Measurements from ENCODE around the gene RABGAP1L. TPM values are rescaled to one million over a fixed set of nuclear protein-coding genes. Genes with fewer than 3 reads are reported as not detected.
"Not testable (repeated sequence)": the region's sequence is repeated elsewhere in the genome, so short reads cannot be mapped to it uniquely, and the experiment has no call there.

RABGAP1L gene
- total and polyA plus RNA-seq, 5 experiments from 2014 or later = 36.8 to 93.6 (median 59.8) TPM

DNA sequence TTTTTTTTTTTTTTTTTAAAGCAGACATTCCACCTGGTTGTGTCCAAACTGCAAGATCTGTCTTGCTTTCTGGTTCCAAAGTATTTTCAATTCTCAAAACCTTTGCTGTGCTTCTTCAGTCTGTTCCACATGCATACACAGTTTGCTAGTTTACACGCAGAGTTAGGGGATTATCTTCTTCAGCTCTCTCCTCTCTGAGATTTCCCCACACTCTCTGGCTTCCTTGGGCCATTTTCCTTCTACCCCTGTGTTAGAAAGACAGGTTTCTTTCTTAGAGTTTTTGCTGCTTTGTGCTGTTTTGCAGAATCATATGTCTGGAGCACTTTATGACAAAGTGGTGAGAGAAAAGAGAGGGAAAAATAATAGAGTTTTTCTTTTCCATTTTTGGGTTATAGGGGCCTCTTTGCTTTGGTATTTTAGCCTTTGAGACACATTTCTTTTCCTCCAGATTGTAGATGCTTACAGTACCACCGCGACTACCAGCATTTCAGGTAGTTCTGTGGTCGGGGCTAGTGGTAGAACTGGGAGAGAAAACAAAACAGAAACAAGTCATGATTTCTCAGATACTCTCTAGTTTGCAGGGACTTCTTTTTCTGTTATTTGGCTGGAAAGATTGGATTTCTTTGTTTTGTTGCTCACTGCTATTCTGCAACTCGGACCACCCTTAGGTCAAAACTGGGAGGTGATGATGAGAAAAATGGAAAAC, 66.3 kb downstream of the RABGAP1L start:
- H3K4me3 Mint-ChIP-seq = no peak overlapping the region
- peaks cover 12 to 69% (median 35%) of the 10 kb centered on the region in 3 donors for H3K36me3 Mint-ChIP-seq
- peak overlapping the region in 2 of 10 donors; percentile 29 to 33 for H3K27ac Mint-ChIP-seq
- ATAC-seq = no peak
- no peaks in the 10 kb centered on the region for H3K27me3 Mint-ChIP-seq
- no peak for DNase-seq
- H3K9me3 Mint-ChIP-seq = peaks cover 0 to 9% (median 0%) of the 10 kb centered on the region in 9 donors
- POLR2A ChIA-PET = no interaction called here
- H3K4me1 Mint-ChIP-seq = peaks cover 0 to 13% (median 7%) of the 10 kb centered on the region in 4 donors

DNA sequence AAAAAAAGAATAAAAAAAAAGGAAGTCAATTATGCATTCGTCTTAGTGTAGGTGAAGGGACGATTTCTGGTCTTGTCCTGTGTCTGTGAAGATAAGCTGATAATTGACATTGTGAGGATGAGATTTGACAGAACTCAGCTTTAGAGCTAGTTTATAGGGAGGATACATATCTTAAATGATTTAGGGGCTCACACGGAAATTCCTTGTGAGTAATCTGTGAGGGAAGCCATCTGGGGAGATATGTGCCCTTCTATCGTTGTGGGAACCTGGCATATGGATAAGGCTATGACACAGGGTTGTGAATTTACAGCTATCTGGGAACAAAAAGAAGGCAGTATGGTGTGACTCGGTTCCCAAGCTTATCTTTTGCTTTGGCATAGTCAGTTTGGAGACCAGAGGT, 71.1 kb downstream of the RABGAP1L start:
- Mint-ChIP-seq H3K27ac (no peak overlapping the region), H3K27me3 (no peaks in the 10 kb centered on the region), H3K36me3 (peaks cover 17 to 61% (median 37%) of the 10 kb centered on the region in 3 donors), H3K9me3 (peaks cover 0 to 19% (median 5%) of the 10 kb centered on the region in 9 donors), H3K4me1 (peaks cover 0 to 14% (median 8%) of the 10 kb centered on the region in 4 donors), H3K4me3 (no peak overlapping the region)
- ATAC-seq = no peak
- POLR2A ChIA-PET = interaction anchor here (0.7 kb wide), 1 partner anchor 995 kb away, joined by 3 read pairs; no protein-coding TSS in a partner anchor
- no peak for DNase-seq

DNA sequence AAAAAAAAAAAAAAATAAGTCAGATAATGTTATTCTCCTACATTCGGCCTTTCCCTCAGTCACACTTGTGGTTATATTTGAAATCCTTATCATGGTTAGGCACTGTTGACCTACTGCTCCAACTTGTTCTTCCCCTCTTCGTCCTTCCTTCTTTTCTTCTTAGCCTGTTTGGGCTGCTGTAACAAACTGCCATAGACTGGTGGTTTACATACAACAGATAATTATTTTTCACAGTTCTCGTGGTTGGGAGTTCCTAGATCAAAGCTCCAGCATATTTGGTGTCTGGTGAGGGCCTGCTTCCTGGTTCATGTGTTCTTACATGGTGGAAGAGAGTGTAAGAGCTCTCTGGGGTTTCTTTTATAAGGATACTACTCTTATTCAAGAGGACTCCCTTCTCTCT, 73.4 kb downstream of the RABGAP1L start:
- POLR2A ChIA-PET = no interaction called here
- no peak overlapping the region for H3K4me3 Mint-ChIP-seq
- H3K27ac Mint-ChIP-seq = peak overlapping the region in 4 of 10 donors; percentile 7 to 81 (median 53)
- H3K27me3 Mint-ChIP-seq = no peaks in the 10 kb centered on the region
- peaks cover 17 to 42% (median 35%) of the 10 kb centered on the region in 3 donors for H3K36me3 Mint-ChIP-seq
- DNase-seq (no peak), ATAC-seq (no peak)
- peaks cover 0 to 19% (median 5%) of the 10 kb centered on the region in 9 donors for H3K9me3 Mint-ChIP-seq
- H3K4me1 Mint-ChIP-seq = peaks cover 0 to 5% (median 2%) of the 10 kb centered on the region in 4 donors

DNA sequence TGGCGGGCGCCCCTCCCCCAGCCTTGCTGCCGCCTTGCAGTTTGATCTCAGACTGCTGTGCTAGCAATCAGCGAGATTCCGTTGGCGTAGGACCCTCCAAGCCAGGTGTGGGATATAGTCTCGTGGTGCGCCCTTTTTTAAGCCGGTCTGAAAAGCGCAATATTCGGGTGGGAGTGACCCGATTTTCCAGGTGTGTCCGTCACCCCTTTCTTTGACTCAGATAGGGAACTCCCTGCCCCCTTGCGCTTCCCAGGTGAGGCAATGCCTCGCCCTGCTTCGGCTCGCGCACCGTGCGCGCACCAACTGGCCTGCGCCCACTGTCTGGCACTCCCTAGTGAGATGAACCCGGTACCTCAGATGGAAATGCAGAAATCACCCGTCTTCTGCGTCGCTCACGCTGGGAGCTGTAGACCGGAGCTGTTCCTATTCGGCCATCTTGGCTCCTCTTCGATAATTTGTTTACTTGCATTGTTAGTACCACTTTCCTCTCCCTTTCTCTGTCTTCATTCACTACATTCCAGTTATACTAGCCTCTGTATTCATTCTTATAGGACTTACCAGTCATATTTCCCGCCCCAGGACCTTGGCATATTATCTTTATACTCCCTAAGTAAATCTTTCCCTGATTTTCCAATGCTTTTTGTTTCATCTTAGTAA, 79.7 kb downstream of the RABGAP1L start:
- H3K36me3 Mint-ChIP-seq = peaks cover 10 to 39% (median 11%) of the 10 kb centered on the region in 3 donors
- DNase-seq, H3K4me1 Mint-ChIP-seq, POLR2A ChIA-PET, H3K9me3 Mint-ChIP-seq, H3K4me3 Mint-ChIP-seq, ATAC-seq, H3K27me3 Mint-ChIP-seq: not testable (repeated sequence)
- H3K27ac Mint-ChIP-seq = peak overlapping the region in 2 of 10 donors; percentile 0 to 1

DNA sequence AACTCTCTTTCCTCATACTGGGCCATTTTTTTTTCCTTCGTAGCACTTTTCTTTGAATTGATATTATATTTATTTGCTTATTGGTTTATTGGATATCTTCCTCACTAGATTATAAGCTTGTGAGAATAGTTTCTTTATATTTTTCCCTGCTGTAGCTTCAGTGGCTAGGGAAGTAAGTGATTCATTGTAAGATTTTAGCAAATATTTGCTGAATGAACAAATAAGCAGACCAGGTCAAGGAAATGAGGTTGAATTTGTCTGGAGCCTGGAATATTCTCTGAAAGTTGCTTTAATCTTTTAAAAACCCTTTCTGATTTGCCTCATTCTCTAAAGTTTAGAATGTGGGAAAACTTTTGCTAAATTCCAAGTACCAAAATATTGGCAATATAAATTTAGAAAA, 80.2 kb downstream of the RABGAP1L start:
- H3K36me3 Mint-ChIP-seq = peaks cover 10 to 45% (median 11%) of the 10 kb centered on the region in 3 donors
- H3K9me3 Mint-ChIP-seq = no peaks in the 10 kb centered on the region
- POLR2A ChIA-PET = no interaction called here
- H3K27me3 Mint-ChIP-seq = no peaks in the 10 kb centered on the region
- H3K4me1 Mint-ChIP-seq = peaks cover 0 to 5% (median 2%) of the 10 kb centered on the region in 4 donors
- no peak for ATAC-seq
- DNase-seq = no peak
- H3K4me3 Mint-ChIP-seq = no peak overlapping the region
- H3K27ac Mint-ChIP-seq = peak overlapping the region in 1 of 10 donors; percentile 0

DNA sequence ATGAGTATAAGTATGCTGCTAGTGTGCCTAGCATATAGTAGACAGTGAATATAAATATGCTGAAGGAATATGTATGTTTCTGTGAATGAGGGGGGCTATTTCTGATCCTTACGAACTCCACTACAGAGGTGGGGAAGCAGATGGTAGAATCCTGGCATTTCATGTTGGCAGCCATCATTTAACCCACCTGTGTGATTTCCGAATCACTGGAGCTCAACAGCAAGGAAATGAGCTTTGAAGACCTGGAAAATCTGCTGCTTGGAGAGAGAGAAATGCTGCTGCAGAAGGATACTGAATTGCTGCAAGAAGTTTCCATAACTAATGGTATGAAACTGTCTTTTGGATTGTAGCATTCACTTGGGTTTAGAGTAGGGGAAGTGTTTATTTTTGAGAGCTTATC, 83.5 kb downstream of the RABGAP1L start:
- no peaks in the 10 kb centered on the region for H3K27me3 Mint-ChIP-seq
- H3K27ac Mint-ChIP-seq = peak overlapping the region in 2 of 10 donors; percentile 11 to 32
- peaks cover 0 to 5% (median 2%) of the 10 kb centered on the region in 4 donors for H3K4me1 Mint-ChIP-seq
- H3K36me3 Mint-ChIP-seq = peaks cover 10 to 60% (median 24%) of the 10 kb centered on the region in 3 donors
- H3K9me3 Mint-ChIP-seq = no peaks in the 10 kb centered on the region
- POLR2A ChIA-PET = no interaction called here
- ATAC-seq = no peak
- no peak overlapping the region for H3K4me3 Mint-ChIP-seq
- DNase-seq = no peak

DNA sequence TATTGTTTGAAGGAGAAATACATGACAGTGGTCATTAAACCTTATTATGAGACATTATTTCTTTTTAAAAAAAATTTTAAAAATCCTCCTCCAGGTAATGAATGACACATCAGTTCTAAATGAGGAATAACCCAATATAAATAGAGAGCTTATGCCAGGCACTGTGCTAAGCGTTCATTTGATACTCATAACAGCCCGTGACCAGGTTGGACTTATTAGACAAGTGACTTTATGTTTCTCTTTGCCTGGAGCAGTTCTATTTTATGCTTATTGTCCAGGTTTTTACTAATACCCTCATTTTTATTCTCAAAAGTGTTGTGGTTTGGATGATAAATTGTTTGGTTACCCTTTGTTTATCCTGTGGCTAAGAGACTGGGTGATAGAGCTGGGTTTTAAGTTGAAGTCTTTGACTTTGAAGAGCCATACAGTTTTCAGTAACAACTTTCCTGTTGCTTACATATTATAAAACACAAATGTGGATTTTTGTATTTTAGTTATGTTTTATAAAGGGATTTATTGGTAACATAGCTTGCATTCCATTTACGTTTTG, 84.2 kb downstream of the RABGAP1L start:
- H3K36me3 Mint-ChIP-seq = peaks cover 10 to 60% (median 24%) of the 10 kb centered on the region in 3 donors
- no peak overlapping the region for H3K27ac Mint-ChIP-seq
- H3K27me3 Mint-ChIP-seq = no peaks in the 10 kb centered on the region
- POLR2A ChIA-PET = no interaction called here
- ATAC-seq (no peak), DNase-seq (no peak)
- peaks cover 0 to 5% (median 2%) of the 10 kb centered on the region in 4 donors for H3K4me1 Mint-ChIP-seq
- no peak overlapping the region for H3K4me3 Mint-ChIP-seq
- no peaks in the 10 kb centered on the region for H3K9me3 Mint-ChIP-seq

DNA sequence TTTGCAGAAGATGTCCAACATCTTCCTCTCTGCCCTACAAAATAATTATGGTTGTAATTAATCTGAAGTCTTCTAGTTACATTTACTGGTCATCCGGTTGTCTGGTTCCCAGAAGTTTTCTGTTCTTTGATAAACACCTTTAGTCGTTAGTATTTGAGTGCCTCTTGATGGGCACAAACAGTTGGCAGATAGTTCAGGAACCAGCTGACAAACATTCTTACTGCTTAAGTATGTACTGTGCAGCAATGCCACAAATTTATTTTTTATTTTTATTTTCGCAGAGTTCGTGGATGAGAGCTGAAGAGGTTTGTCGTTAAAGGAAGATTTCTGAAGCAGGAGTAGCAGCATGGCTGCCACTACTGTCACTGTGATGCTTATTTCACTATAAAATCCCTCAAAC, 84.7 kb downstream of the RABGAP1L start:
- POLR2A ChIA-PET = no interaction called here
- Mint-ChIP-seq H3K27ac (no peak overlapping the region), H3K27me3 (no peaks in the 10 kb centered on the region), H3K9me3 (no peaks in the 10 kb centered on the region), H3K4me1 (peaks cover 0 to 5% (median 2%) of the 10 kb centered on the region in 4 donors), H3K4me3 (no peak overlapping the region), H3K36me3 (peaks cover 9 to 60% (median 24%) of the 10 kb centered on the region in 3 donors)
- no peak for ATAC-seq
- no peak for DNase-seq

DNA sequence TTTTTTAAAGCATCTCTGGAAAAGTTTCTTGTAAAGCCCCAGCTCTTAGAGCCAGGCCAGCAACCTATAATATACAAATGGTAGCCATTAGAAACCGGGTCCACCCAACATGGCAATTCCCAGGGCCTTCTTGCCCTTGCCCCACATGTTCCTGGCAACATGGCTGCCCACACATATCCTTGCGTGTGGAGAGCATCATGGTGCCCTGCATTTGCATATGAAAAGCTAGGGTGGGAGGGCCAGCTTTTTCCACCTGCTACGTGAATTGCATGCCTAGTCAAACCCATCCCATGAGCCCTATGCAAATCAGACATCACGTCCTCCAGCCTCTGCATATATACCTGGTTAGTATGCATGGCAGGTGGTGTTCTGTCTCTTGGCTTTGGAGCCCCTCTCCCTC, 88.2 kb downstream of the RABGAP1L start:
- H3K27me3 Mint-ChIP-seq = no peaks in the 10 kb centered on the region

DNA sequence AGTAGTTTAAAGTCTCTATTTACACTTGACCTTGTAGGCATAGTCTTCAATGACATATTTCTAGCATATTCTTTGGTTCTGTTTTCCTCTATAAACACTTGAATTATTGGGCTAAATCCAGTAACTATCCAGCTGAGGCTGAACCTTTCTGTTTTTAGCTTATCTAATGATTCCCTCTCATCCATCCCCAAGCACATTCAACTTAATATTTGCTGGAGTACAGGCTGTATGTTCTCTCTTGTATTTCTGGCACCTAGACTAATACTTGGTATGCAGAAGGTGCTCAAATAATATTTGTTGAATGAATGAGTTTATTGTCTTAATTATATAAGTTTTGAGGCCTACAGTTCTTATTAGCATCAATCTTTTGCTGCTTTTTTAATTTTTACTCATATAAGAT, 88.7 kb downstream of the RABGAP1L start:
- no peak for ATAC-seq
- peaks cover under 1 to 48% (median 18%) of the 10 kb centered on the region in 3 donors for H3K36me3 Mint-ChIP-seq
- H3K27ac Mint-ChIP-seq = peak overlapping the region in 1 of 10 donors; percentile 71

More for the DNA sequence above, 88.2 kb downstream of the RABGAP1L start:
- no peaks in the 10 kb centered on the region for H3K9me3 Mint-ChIP-seq
- ATAC-seq (no peak), DNase-seq (no peak)
- no peak overlapping the region for H3K4me3 Mint-ChIP-seq
- peaks cover 4 to 51% (median 22%) of the 10 kb centered on the region in 3 donors for H3K36me3 Mint-ChIP-seq
- peaks cover 0 to 2% (median 0%) of the 10 kb centered on the region in 4 donors for H3K4me1 Mint-ChIP-seq
- POLR2A ChIA-PET = no interaction called here
- no peak overlapping the region for H3K27ac Mint-ChIP-seq

DNA sequence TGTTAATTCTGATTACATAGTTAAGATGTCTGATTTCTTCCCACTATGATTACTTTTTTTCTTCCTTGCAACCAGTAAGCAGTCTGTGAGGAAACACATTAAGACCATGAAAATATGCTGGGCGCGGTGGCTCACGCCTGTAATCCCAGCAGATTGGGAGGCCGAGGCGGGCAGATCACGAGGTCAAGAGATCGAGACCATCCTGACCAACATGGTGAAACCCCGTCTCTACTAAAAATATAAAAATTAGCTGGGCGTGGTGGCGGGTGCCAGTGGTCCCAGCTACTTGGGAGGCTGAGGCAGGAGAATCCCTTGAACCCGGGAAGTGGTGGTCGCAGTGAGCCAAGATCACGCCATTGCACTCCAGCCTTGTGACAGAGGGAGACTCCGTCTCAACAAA, 97.1 kb downstream of the RABGAP1L start:
- Mint-ChIP-seq H3K36me3 (peaks cover 0 to 37% (median 26%) of the 10 kb centered on the region in 3 donors), H3K27ac (peak overlapping the region in 1 of 10 donors; percentile 39)
- POLR2A ChIA-PET, ATAC-seq, H3K27me3 Mint-ChIP-seq, H3K4me1 Mint-ChIP-seq, H3K4me3 Mint-ChIP-seq, H3K9me3 Mint-ChIP-seq, DNase-seq: not testable (repeated sequence)

More for the DNA sequence above, 88.7 kb downstream of the RABGAP1L start:
- H3K27me3 Mint-ChIP-seq = no peaks in the 10 kb centered on the region
- DNase-seq = no peak
- H3K9me3 Mint-ChIP-seq = no peaks in the 10 kb centered on the region
- POLR2A ChIA-PET = no interaction called here
- no peaks in the 10 kb centered on the region for H3K4me1 Mint-ChIP-seq
- no peak overlapping the region for H3K4me3 Mint-ChIP-seq

DNA sequence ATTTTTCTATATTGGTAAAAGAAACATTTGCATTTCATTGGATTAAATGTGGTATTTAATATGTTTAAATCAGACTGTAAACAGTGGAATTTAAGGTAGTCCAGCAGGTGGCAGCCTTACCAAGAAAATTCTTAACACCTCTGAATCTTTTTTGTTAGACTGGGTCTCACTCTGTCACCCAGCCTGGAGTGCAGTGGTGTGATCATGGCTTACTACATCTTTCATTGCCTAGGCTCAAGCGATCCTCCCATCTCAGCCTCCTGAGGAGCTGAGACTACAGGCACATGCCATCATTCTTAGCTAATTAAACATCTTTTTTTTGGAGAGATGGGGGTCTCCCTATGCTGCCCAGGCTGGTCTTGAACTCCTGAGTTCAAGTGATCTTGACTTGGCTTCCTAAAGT, 98.8 kb downstream of the RABGAP1L start:
- POLR2A ChIA-PET = no interaction called here

More for the DNA sequence above, 98.8 kb downstream of the RABGAP1L start:
- H3K27ac Mint-ChIP-seq = no peak overlapping the region
- H3K4me3 Mint-ChIP-seq = no peak overlapping the region
- H3K9me3 Mint-ChIP-seq = no peaks in the 10 kb centered on the region
- ATAC-seq = peak; percentile 37 to 45
- no peaks in the 10 kb centered on the region for H3K27me3 Mint-ChIP-seq
- H3K36me3 Mint-ChIP-seq = peaks cover 0 to 26% (median 26%) of the 10 kb centered on the region in 3 donors
- H3K4me1 Mint-ChIP-seq = peaks cover 0 to 5% (median under 1%) of the 10 kb centered on the region in 4 donors
- peak in 9 of 10 donors; percentile 4 to 68 (median 35) for DNase-seq

All from naive thymus-derived CD8-positive, alpha-beta T cell (primary cell).